K562 (cell line): ENCODE results near the gene MAZ. TPM values are rescaled to one million over a fixed set of nuclear protein-coding genes. Genes with fewer than 3 reads are reported as not detected.

Source experiments
- ATAC-seq: fragments of 200-7000 bp; cut with Tn5 transposase; 3 replicates; pipeline ENCODE4 v1.9.1; 2020; ENCODE audit warnings: moderate library complexity
- BruUV-seq: library from RNA; stranded (reverse); fragments of 400-500 nt; replicated peaks from 2 replicates; lab custom pipeline; 2021; lab: Mats Ljungman, UMichigan
- CTCF ChIA-PET: fragments of 300-600 bp; formaldehyde crosslinking; extraction: SDS; loops from one replicate; lab custom pipeline; 2021; ENCODE audit warnings: low intra/inter-chr PET ratio; lab: Yijun Ruan, JAX
- POLR2A ChIA-PET: fragments of 300-600, 350-650 bp; sonication (Branson Sonifier 250); formaldehyde crosslinking; extraction: SDS; loops from one replicate; lab custom pipeline; 2021; ENCODE audit warnings: antibody characterized with exemption, inconsistent platforms; lab: Yijun Ruan, JAX
- DNase-seq, 4 experiments: peaks; one replicate each; pipeline versions ENCODE4 v3.0.0 to v3.0.0-alpha.2; 2011 to 2018; ENCODE audit warnings: low spot score in 3 of 4, mixed read lengths in 3 of 4; ENCODE audit errors: extremely low read depth in 1 of 4
- FAIRE-seq: peaks from 2 replicates; lab custom pipeline; 2011; peaks lifted over from hg19 to GRCh38; lab: Jason Lieb, UNC
- H2AFZ ChIP-seq: 2 replicates; pipeline ENCODE4 v1.6.0; 2011; ENCODE audit warnings: low read depth, low read length, control low read depth, inconsistent platforms
- H3K27ac ChIP-seq: fragments of 200-600 bp; 3 replicates; pipeline ENCODE4 v1.8.0; 2011; ENCODE audit warnings: low read depth, mild to moderate bottlenecking, control low read depth, inconsistent platforms, low read length, moderate library complexity, mixed read lengths; ENCODE audit errors: extremely low read depth
- H3K27me3 ChIP-seq, 2 experiments: fragments of 300-600 bp in 1 of 2; 2 replicates in 1 of 2; 3 replicates in 1 of 2; pipeline versions ENCODE4 v1.6.0 to v1.8.0; 2011; ENCODE audit warnings: inconsistent platforms in 2 of 2, low read length in 2 of 2, mild to moderate bottlenecking in 1 of 2, mixed read lengths in 1 of 2, moderate library complexity in 1 of 2; ENCODE audit not compliant: control insufficient read depth in 2 of 2, insufficient read depth in 2 of 2
- H3K36me3 ChIP-seq: fragments of 300-600 bp; 3 replicates; pipeline ENCODE4 v1.8.0; 2011; ENCODE audit warnings: mild to moderate bottlenecking, low read length, inconsistent platforms; ENCODE audit not compliant: control insufficient read depth, insufficient read depth
- H3K4me1 ChIP-seq, 2 experiments: fragments of 200-600 bp in 1 of 2; replicated peaks in 1 of 2; 2 replicates in 1 of 2; 3 replicates in 1 of 2; pipeline versions ENCODE4 v1.5.1 to v1.8.0; 2011; ENCODE audit warnings: inconsistent platforms in 2 of 2, low read length in 2 of 2, mild to moderate bottlenecking in 1 of 2, mixed read lengths in 1 of 2, moderate library complexity in 1 of 2; ENCODE audit not compliant: control insufficient read depth in 2 of 2, insufficient read depth in 2 of 2
- H3K4me2 ChIP-seq: 2 replicates; pipeline ENCODE4 v1.6.1; 2011; ENCODE audit warnings: low read length, control low read depth, inconsistent platforms, mixed read lengths; ENCODE audit not compliant: insufficient read depth
- H3K4me3 ChIP-seq: fragments of 200-600 bp; sonication (generic), shearing (Covaris generic); 2 replicates; pipeline ENCODE4 v1.5.1; 2016; ENCODE audit warnings: control low read depth, inconsistent platforms
- H3K79me2 ChIP-seq: fragments of 200-600 bp; 3 replicates; pipeline ENCODE4 v1.8.0; 2011; ENCODE audit warnings: low read length, inconsistent platforms; ENCODE audit not compliant: control insufficient read depth, insufficient read depth
- H3K9ac ChIP-seq, 2 experiments: 2 replicates each; pipeline versions ENCODE4 v1.6.0 to v1.6.1; 2011; ENCODE audit warnings: low read depth in 2 of 2, low read length in 2 of 2, control low read depth in 1 of 2, inconsistent platforms in 1 of 2, mild to moderate bottlenecking in 1 of 2, mixed read lengths in 1 of 2; ENCODE audit not compliant: insufficient read depth in 1 of 2
- H3K9me1 ChIP-seq: one replicate; pipeline ENCODE4 v1.6.0; 2011; ENCODE audit warnings: inconsistent platforms, mild to moderate bottlenecking, low read length, moderate library complexity; ENCODE audit not compliant: control insufficient read depth, insufficient read depth
- H3K9me3 ChIP-seq: replicated peaks from 2 replicates; pipeline ENCODE4 v1.5.1; 2011; ENCODE audit warnings: low read depth, low read length, inconsistent platforms; ENCODE audit not compliant: control insufficient read depth, insufficient read depth
- H4K20me1 ChIP-seq: replicated peaks from 2 replicates; pipeline ENCODE4 v1.6.1; 2011; ENCODE audit warnings: low read length, inconsistent platforms, mixed read lengths; ENCODE audit not compliant: control insufficient read depth, insufficient read depth
- FOXK1 ChIP-seq: sonication (generic); formaldehyde crosslinking; IDR thresholded peaks from 2 replicates; pipeline ENCODE4 v1.8.0; 2022; ENCODE audit warnings: missing genetic modification reagents, mild to moderate bottlenecking, borderline replicate concordance
- WGBS: fragments of 100-300 bp; shearing (Covaris generic); methylation state at CpG from one replicate; pipeline ENCODE4 v1.1.6; 2016; ENCODE audit warnings: low coverage, mixed read lengths; ENCODE audit not compliant: insufficient coverage; ENCODE audit errors: missing lambda C conversion rate; 5-methylcytosine and 5-hydroxymethylcytosine counted together
- in situ Hi-C: fragments of 300-500 bp; cut with MboI; formaldehyde crosslinking; loops from 4 replicates; pipeline ENCODE4 v1.15.0; 2018; ENCODE audit warnings: inconsistent platforms, mixed read lengths
- intact Hi-C: fragments of 100-400 bp; cut with micrococcal nuclease; formaldehyde crosslinking; loops from 2 replicates; pipeline ENCODE4 v1.14.2; 2022
- polyA plus RNA-seq, 8 experiments: library from polyadenylated mRNA; depleted of rRNA in 4 of 8; stranded (reverse) in 5 of 8; unstranded in 3 of 8; fragments of >200 nt; fragmentation: Nextera tagmentation in 2 of 8; fragmentation: Illumina TruSeq in 1 of 8; extraction: Ambion mirVana in 2 of 8; extraction: Trizol in 1 of 8; gene quantifications; 2 replicates each; pipeline versions ENCODE4 v1.2.1 to v1.2.3, GENCODE V29; 2011 to 2014; ENCODE audit warnings: inconsistent platforms in 1 of 8, missing spikeins in 1 of 8
- total RNA-seq, 7 experiments: library from RNA; depleted of rRNA in 6 of 7; stranded (reverse); fragments of >200 nt in 6 of 7; fragmentation: Illumina TruSeq in 2 of 7; extraction: Trizol in 2 of 7; gene quantifications; 2 replicates each; pipeline versions ENCODE4 v1.2.1 to v1.2.3, GENCODE V29; 2011 to 2021; ENCODE audit warnings: low replicate concordance in 1 of 7
- TF ChIP-seq, protein P1 (sequence below): fragments of 250-450 bp; sonication (Bioruptor Pico); IDR thresholded peaks from 2 replicates; pipeline ENCODE4 v1.5.0; 2021; ENCODE audit warnings: mild to moderate bottlenecking, moderate library complexity
- TF ChIP-seq, protein P2 (sequence below): fragments of 250-450 bp; sonication (Bioruptor Pico); IDR thresholded peaks from 2 replicates; pipeline ENCODE4 v1.8.0; 2021; ENCODE audit warnings: moderate library complexity, mild to moderate bottlenecking, inconsistent platforms

Gene MAZ
- total and polyA plus RNA-seq, 9 of the 15 experiments (the other 6 are each of a cell fraction or from before 2014, with no cell fraction given): 45.4 to 532 (median 250) TPM

DNA sequence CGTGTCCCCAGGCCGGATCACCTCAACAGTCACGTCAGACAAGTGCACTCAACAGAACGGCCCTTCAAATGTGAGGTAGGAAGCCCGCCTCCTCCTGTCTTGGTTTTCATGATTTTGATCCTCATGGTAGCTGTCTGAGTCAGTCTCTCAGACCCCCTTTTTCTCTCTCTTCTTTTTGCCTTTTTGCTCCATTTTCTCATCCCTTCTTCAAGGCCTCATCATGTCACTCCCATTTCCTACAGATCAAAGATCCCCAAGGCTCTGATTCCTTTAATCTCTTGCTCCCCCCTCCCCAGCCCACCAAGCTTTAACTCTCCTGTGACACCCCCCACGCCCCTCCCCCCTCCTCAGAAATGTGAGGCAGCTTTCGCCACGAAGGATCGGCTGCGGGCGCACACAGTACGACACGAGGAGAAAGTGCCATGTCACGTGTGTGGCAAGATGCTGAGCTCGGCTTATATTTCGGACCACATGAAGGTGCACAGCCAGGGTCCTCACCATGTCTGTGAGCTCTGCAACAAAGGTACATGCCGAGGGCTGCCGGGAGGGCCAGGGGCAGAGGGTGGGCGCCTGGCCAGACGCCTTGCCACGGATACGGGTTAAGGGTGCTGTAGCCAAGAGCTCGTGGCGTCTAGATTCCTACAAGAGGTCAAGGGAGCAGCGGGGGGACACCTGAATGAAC lies 2.0 kb downstream of the MAZ start (continued):
- TF ChIP-seq, protein P1, sequence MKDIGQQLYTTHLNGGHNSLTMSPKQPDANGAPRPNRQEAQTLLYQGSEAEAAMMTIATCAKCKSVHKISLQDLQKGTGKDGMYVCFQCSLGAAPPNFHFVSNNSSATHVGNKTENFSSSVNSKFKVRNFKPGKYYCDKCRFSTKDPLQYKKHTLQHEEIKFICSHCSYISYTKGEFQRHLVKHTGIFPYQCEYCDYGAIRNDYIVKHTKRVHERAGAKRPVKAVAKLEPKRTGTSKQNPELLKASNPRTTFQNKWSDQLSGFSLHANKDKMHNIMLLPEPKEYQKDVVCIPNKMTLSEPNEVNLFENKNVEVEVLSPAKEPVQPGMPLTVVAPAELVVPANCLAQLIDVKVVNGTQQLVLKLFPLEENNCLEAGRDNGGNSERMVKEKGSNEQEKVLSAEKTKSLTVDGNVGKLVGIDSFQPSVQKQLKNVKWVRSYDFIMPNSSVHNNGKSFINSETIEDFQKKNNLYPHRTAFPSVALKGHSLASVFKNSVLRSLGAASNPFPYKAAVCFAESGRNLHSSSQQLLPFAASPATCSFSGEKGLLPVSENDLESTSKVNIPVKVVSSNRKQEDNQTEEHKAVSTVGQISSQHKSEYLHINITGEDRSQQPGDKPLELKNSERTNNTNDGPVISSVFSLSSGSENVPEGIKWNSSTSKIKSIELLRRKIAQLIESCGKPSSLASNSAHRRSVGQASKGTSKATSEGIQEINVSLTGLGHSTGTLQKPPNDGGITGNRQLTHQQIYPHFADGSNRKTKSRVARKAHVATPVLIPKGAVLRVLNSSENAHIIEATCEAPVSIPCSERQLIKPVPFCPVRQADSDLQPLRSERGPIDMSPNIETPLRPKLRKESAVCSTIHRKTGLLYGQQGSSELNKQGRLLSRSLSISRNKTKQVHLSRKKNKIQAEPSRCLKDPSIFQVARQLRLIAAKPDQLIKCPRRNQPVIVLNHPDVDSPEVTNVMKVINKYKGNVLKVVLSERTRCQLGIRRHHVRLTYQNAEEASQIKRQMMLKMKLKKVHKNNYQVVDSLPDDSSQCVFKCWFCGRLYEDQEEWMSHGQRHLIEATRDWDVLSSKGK (CRISPR knock-in tag): no peak
- TF ChIP-seq FOXK1 (CRISPR knock-in tag): no peak
- TF ChIP-seq, all 486 proteins: peak for 24

DNA sequence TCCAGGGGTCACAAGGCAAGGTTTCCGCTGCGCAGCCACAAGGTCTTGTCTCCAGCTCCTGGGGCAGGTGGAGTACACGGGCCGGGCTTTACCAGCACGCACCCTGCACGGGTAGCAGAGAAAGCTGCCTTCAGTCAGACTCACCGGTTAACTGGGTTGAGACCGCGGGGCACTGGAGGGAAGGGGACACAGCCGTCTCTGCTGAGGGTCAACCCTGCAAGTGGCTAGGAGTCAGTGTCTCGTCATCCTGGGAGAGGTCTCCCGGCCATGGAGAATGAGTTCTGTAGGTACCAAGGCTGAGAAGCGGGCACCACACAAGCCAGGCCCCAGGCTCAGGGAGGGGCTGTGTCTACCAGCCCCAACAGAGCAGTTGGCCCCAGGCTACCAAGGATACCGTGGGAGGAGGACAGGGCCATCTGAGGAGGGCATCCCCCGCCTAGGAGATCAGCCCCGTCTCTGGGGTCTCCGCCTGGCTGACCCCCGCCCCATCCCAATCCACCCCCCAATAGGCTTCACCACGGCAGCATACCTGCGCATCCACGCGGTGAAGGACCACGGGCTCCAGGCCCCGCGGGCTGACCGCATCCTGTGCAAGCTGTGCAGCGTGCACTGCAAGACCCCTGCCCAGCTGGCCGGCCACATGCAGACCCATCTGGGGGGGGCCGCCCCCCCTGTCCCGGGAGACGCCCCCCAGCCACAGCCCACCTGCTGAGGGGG lies 2.9 kb downstream of the MAZ start:
- Histone ChIP-seq H3K79me2 (peaks cover 44% of the 10 kb centered on the region), H3K9me3 (no peaks in the 10 kb centered on the region), H3K4me2 (peak overlapping the region; percentile 91), H4K20me1 (peaks cover 23% of the 10 kb centered on the region; the same call in 1 of the 2 replicates), H3K9me1 (no peaks in the 10 kb centered on the region), H2AFZ (no peak overlapping the region), H3K27ac (peak overlapping the region; percentile 88), H3K36me3 (peaks cover 42% of the 10 kb centered on the region), H3K4me1 (peaks cover 42 to 80% of the 10 kb centered on the region in 2 experiments), H3K27me3 (no peaks in the 10 kb centered on the region), H3K9ac (peak overlapping the region; percentile 84 to 100), H3K4me3 (peak overlapping the region; percentile 60)
- CTCF ChIA-PET: no interaction called here
- ATAC-seq (no peak), FAIRE-seq (no peak), DNase-seq (peak in 1 of 4 experiments; percentile 27)
- no TSS peak for BruUV-seq
- intact Hi-C loops (no loop called here), in situ Hi-C loops (no loop called here)
- POLR2A ChIA-PET: interaction anchor here (0.7 to 1.2 kb wide), 3 partner anchors 10 to 49 kb away, joined by 3 read pairs; no protein-coding TSS in a partner anchor
- WGBS: 36% methylated on average over 23 of the region's 31 CpGs
- TF ChIP-seq, protein P2, sequence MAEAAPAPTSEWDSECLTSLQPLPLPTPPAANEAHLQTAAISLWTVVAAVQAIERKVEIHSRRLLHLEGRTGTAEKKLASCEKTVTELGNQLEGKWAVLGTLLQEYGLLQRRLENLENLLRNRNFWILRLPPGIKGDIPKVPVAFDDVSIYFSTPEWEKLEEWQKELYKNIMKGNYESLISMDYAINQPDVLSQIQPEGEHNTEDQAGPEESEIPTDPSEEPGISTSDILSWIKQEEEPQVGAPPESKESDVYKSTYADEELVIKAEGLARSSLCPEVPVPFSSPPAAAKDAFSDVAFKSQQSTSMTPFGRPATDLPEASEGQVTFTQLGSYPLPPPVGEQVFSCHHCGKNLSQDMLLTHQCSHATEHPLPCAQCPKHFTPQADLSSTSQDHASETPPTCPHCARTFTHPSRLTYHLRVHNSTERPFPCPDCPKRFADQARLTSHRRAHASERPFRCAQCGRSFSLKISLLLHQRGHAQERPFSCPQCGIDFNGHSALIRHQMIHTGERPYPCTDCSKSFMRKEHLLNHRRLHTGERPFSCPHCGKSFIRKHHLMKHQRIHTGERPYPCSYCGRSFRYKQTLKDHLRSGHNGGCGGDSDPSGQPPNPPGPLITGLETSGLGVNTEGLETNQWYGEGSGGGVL (CRISPR knock-in tag): no peak
